ENCODE data around the gene MFAP2.

- TF ChIP-seq CTCF (conservative IDR thresholded peaks at IDR 0.05; ENCODE audit: low read depth, low read length) (no peak), EZH2 (IDR thresholded peaks at IDR 0.05; ENCODE audit: borderline replicate concordance, low read depth, low read length, poor library complexity, severe bottlenecking) (no peak)
Measured at GRCh38 chr1:16973215-16973614, 7.2 kb downstream of the MFAP2 start.

Measured in A673 (cell line).